Body of pancreas (tissue), 4 donors: ENCODE data around the gene MAML3.

ENCODE experiments used
- POLR2A ChIP-seq, 3 donors: fragments of 450-650 bp; IDR thresholded peaks; one replicate each; pipeline ENCODE4 v1.6.1; 2016; ENCODE audit warnings: antibody characterized with exemption in 3 of 3, mild to moderate bottlenecking in 2 of 3
- TF ChIP-seq, protein P1 (sequence below), 7 experiments: fragments of 450-650 bp in 4 of 7; fragments of 200-600 bp in 3 of 7; sonication (generic) in 3 of 7; IDR thresholded peaks; one replicate each; pipeline ENCODE4 v1.5.1; 2016 to 2019; ENCODE audit warnings: antibody characterized with exemption in 7 of 7

DNA sequence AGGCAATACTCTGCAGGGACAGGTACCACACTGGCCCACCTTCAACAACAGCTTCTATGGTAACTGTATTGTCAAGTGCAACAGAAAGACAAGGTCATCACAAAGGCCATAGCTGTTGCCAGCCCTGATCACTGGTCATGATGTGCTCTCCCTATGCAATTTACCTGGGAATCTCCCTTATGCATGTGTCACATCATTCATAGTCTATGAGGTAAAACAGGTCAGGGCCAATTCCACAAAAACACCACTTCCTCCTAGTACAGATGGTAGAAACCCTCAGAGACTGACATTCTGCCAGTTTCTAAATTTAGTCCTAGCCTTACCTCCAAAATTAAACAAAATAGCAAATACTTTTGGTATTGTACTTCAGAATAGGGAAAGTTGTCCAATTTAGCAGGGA, 355.5 kb downstream of the MAML3 start:
- TF ChIP-seq POLR2A (IDR thresholded peaks at IDR 0.05): no peak
- TF ChIP-seq, protein P1, sequence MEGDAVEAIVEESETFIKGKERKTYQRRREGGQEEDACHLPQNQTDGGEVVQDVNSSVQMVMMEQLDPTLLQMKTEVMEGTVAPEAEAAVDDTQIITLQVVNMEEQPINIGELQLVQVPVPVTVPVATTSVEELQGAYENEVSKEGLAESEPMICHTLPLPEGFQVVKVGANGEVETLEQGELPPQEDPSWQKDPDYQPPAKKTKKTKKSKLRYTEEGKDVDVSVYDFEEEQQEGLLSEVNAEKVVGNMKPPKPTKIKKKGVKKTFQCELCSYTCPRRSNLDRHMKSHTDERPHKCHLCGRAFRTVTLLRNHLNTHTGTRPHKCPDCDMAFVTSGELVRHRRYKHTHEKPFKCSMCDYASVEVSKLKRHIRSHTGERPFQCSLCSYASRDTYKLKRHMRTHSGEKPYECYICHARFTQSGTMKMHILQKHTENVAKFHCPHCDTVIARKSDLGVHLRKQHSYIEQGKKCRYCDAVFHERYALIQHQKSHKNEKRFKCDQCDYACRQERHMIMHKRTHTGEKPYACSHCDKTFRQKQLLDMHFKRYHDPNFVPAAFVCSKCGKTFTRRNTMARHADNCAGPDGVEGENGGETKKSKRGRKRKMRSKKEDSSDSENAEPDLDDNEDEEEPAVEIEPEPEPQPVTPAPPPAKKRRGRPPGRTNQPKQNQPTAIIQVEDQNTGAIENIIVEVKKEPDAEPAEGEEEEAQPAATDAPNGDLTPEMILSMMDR (IDR thresholded peaks at IDR 0.05): no peak
